C4-2B (cell line): ENCODE results near the gene NOX5.

Source experiments
- ZFX ChIP-seq: fragments of 450-650 bp; IDR thresholded peaks from 2 replicates; pipeline ENCODE4 v1.6.1; 2017
- TF ChIP-seq, protein P1 (sequence below): fragments of 450-650 bp; conservative IDR thresholded peaks from 2 replicates; pipeline ENCODE4 v1.5.1; 2017; ENCODE audit warnings: mild to moderate bottlenecking

DNA sequence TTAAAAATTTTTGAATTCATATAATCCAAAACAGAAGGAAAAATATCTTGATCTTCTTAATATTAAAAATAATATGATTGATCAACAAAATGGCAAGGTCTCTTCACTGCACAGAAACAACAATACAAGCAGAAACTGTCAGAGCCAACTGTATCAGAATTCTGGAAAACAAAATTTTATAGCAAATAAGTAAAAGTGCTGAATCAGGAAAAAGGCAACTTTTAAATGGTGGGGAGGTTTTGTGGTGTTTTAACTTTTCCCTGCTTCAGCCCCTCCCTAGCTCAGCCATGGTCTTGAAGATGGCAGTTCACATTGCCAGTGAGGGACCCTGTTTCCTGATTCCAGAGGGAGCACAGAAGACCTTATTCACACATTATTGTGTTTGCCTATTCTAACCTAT lies 46.5 kb upstream of the NOX5 start:
- TF ChIP-seq, protein P1, sequence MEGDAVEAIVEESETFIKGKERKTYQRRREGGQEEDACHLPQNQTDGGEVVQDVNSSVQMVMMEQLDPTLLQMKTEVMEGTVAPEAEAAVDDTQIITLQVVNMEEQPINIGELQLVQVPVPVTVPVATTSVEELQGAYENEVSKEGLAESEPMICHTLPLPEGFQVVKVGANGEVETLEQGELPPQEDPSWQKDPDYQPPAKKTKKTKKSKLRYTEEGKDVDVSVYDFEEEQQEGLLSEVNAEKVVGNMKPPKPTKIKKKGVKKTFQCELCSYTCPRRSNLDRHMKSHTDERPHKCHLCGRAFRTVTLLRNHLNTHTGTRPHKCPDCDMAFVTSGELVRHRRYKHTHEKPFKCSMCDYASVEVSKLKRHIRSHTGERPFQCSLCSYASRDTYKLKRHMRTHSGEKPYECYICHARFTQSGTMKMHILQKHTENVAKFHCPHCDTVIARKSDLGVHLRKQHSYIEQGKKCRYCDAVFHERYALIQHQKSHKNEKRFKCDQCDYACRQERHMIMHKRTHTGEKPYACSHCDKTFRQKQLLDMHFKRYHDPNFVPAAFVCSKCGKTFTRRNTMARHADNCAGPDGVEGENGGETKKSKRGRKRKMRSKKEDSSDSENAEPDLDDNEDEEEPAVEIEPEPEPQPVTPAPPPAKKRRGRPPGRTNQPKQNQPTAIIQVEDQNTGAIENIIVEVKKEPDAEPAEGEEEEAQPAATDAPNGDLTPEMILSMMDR = no peak
- TF ChIP-seq ZFX = no peak
